ENCODE results near the gene PCOLCE2.

Gene PCOLCE2

DNA sequence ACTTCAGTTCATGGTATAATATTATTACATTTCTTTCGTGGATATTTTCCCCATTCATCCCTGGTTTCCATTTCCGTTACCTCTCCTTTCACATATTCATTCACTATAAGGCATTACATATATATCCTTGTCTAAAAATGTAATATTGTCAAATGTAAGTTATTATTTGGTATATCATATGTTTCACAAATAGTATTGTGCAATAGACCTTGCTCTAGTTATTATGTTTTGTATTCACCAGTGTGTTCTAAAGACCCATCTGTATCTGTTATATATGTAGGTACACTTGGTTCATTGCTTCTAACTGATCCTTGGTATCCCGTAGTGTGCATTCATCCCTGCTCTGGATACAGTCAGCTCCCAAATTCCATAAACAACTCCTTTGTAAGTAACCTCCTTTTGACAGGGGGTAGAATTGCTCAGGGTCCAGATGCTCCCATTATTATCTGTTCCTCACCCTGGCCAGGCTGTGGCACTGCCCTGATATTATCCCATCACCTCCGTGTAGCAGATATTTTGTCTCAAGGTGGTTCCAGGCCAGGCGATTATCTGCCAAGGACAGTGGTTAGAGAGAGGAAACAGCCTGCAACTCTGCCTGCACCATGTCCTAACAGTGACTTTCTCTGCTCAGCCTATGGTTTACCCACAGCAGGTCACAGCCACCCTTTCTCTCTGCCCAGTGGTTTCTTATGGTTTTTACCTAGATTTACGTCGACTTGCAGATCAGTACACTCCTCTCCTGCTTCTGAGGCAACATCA, 45.4 kb upstream of the PCOLCE2 start:
- no peak overlapping the region for H3K4ac ChIP-seq (ENCODE audit: low read depth in 1 of 2, low read length in 2 of 2)
- no peaks in the 10 kb centered on the region for H3K9me3 ChIP-seq (ENCODE audit: control insufficient read depth, low read length)
- no peak overlapping the region for H3K4me3 ChIP-seq (ENCODE audit: insufficient read depth in 1 of 2, low read depth in 1 of 2, low read length in 2 of 2)
- H2BK12ac ChIP-seq (ENCODE audit: low read length in 2 of 2), result no peak overlapping the region
- no peak overlapping the region for H3K14ac ChIP-seq (ENCODE audit: low read length in 2 of 2)
- H3K36me3 ChIP-seq (ENCODE audit: control insufficient read depth in 1 of 2, insufficient read depth in 2 of 2, low read depth in 1 of 2, low read length in 2 of 2), result no peaks in the 10 kb centered on the region
- no peaks in the 10 kb centered on the region for H3K79me1 ChIP-seq (replicated peaks; ENCODE audit: low read length, poor library complexity, severe bottlenecking)
- 89% methylated on average over 3 of the region's 7 CpGs for WGBS
- H2BK120ac ChIP-seq (ENCODE audit: low read depth, low read length), result no peak overlapping the region
- no peak overlapping the region for H3K23ac ChIP-seq (ENCODE audit: low read length in 2 of 2)
- no peak overlapping the region for H3K27ac ChIP-seq (ENCODE audit: low read length, poor library complexity, severe bottlenecking)
- no peak overlapping the region for H4K91ac ChIP-seq (ENCODE audit: low read length)
- H3K4me2 ChIP-seq (ENCODE audit: low read length, poor library complexity, severe bottlenecking), result no peak overlapping the region
- H2AK5ac ChIP-seq (ENCODE audit: low read length, severe bottlenecking), result no peak overlapping the region
- no peaks in the 10 kb centered on the region for H3K27me3 ChIP-seq (ENCODE audit: control insufficient read depth in 1 of 2, insufficient read depth in 1 of 2, low read length in 2 of 2)
- no peak overlapping the region for H2BK15ac ChIP-seq (ENCODE audit: low read depth, poor library complexity, severe bottlenecking)
- H3K4me1 ChIP-seq (ENCODE audit: control insufficient read depth, insufficient read depth, low read depth, low read length), result no peaks in the 10 kb centered on the region
- H4K8ac ChIP-seq (ENCODE audit: low read length), result no peak overlapping the region
- H3K9ac ChIP-seq (ENCODE audit: low read length), result no peak overlapping the region
- H3K18ac ChIP-seq (ENCODE audit: low read depth in 1 of 2, low read length in 2 of 2), result no peak overlapping the region
- H2BK5ac ChIP-seq (ENCODE audit: low read depth, low read length, poor library complexity, severe bottlenecking), result no peak overlapping the region
- no peak for DNase-seq
- H2AFZ ChIP-seq (ENCODE audit: low read depth, low read length), result no peak overlapping the region

DNA sequence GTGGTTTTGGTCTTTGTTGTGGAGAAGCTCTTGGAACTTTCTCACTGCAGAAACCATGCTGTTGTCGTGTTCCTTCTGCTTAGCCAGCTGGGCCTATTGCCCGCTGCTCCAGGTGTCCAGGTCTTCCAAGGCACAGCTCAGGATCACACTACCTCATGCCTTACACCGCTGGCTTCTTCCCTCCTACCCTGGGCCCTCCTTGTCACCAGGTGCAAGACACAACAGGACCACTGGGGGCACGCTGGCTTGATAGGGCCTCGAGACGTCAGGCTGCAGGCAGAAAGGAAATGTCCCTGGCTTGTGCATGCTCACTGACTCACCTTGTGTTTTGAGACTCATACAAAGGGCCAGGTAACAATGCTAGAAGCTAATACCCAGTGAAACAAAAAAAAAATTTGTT, 42.3 kb upstream of the PCOLCE2 start:
- Histone ChIP-seq H3K18ac (ENCODE audit: low read depth in 1 of 2, low read length in 2 of 2) (no peak overlapping the region), H3K27ac (ENCODE audit: low read length, poor library complexity, severe bottlenecking) (no peak overlapping the region), H3K4me1 (ENCODE audit: control insufficient read depth, insufficient read depth, low read depth, low read length) (no peaks in the 10 kb centered on the region), H2BK12ac (ENCODE audit: low read length in 2 of 2) (no peak overlapping the region), H3K27me3 (ENCODE audit: control insufficient read depth in 1 of 2, insufficient read depth in 1 of 2, low read length in 2 of 2) (no peaks in the 10 kb centered on the region), H2AFZ (ENCODE audit: low read depth, low read length) (peak overlapping the region; percentile 18), H3K36me3 (ENCODE audit: control insufficient read depth in 1 of 2, insufficient read depth in 2 of 2, low read depth in 1 of 2, low read length in 2 of 2) (no peaks in the 10 kb centered on the region), H3K9ac (ENCODE audit: low read length) (no peak overlapping the region), H3K9me3 (ENCODE audit: control insufficient read depth, low read length) (no peaks in the 10 kb centered on the region), H4K91ac (ENCODE audit: low read length) (no peak overlapping the region), H4K8ac (ENCODE audit: low read length) (no peak overlapping the region), H3K4me3 (ENCODE audit: insufficient read depth in 1 of 2, low read depth in 1 of 2, low read length in 2 of 2) (no peak overlapping the region), H3K14ac (ENCODE audit: low read length in 2 of 2) (no peak overlapping the region), H3K23ac (ENCODE audit: low read length in 2 of 2) (peak overlapping the region in 1 of 2 experiments; percentile 1), H2BK15ac (ENCODE audit: low read depth, poor library complexity, severe bottlenecking) (no peak overlapping the region), H2AK5ac (ENCODE audit: low read length, severe bottlenecking) (no peak overlapping the region), H2BK5ac (ENCODE audit: low read depth, low read length, poor library complexity, severe bottlenecking) (no peak overlapping the region), H2BK120ac (ENCODE audit: low read depth, low read length) (no peak overlapping the region), H3K79me1 (replicated peaks; ENCODE audit: low read length, poor library complexity, severe bottlenecking) (no peaks in the 10 kb centered on the region), H3K4me2 (ENCODE audit: low read length, poor library complexity, severe bottlenecking) (no peak overlapping the region), H3K4ac (ENCODE audit: low read depth in 1 of 2, low read length in 2 of 2) (no peak overlapping the region)
- WGBS, result 65% methylated on average over 6 of the region's 6 CpGs
- DNase-seq, result no peak

DNA sequence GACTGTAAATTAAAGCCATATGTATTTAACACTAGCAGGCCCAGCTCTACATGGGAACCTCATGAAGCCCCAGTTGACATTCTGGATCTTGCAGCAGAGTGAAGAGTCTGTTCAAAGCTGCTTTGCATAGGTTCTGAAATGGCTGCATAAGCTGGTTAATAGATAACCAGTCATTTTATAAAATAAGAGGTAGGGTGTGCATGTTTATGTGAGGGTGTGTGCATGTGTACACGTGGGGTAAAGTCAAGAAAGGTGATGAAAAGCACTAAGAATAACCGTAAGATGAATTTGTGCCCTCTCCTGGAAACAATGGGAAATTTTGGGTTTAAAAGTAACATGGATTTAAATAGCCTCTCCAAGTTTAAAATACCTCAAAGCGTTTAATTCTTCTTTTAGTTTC, 41.6 kb upstream of the PCOLCE2 start:
- no peak overlapping the region for H2BK15ac ChIP-seq (ENCODE audit: low read depth, poor library complexity, severe bottlenecking)
- 79% methylated on average over 2 of the region's 3 CpGs for WGBS
- H3K4ac ChIP-seq (ENCODE audit: low read depth in 1 of 2, low read length in 2 of 2), result no peak overlapping the region
- no peaks in the 10 kb centered on the region for H3K4me1 ChIP-seq (ENCODE audit: control insufficient read depth, insufficient read depth, low read depth, low read length)
- no peaks in the 10 kb centered on the region for H3K9me3 ChIP-seq (ENCODE audit: control insufficient read depth, low read length)
- H3K18ac ChIP-seq (ENCODE audit: low read depth in 1 of 2, low read length in 2 of 2), result no peak overlapping the region
- no peak overlapping the region for H2BK120ac ChIP-seq (ENCODE audit: low read depth, low read length)
- H2BK12ac ChIP-seq (ENCODE audit: low read length in 2 of 2), result no peak overlapping the region
- no peak overlapping the region for H2AFZ ChIP-seq (ENCODE audit: low read depth, low read length)
- H3K23ac ChIP-seq (ENCODE audit: low read length in 2 of 2), result no peak overlapping the region
- no peak for DNase-seq
- H3K79me1 ChIP-seq (replicated peaks; ENCODE audit: low read length, poor library complexity, severe bottlenecking), result no peaks in the 10 kb centered on the region
- no peak overlapping the region for H3K4me3 ChIP-seq (ENCODE audit: insufficient read depth in 1 of 2, low read depth in 1 of 2, low read length in 2 of 2)
- H4K91ac ChIP-seq (ENCODE audit: low read length), result no peak overlapping the region
- H2BK5ac ChIP-seq (ENCODE audit: low read depth, low read length, poor library complexity, severe bottlenecking), result no peak overlapping the region
- H3K14ac ChIP-seq (ENCODE audit: low read length in 2 of 2), result no peak overlapping the region
- H3K27me3 ChIP-seq (ENCODE audit: control insufficient read depth in 1 of 2, insufficient read depth in 1 of 2, low read length in 2 of 2), result no peaks in the 10 kb centered on the region
- H3K4me2 ChIP-seq (ENCODE audit: low read length, poor library complexity, severe bottlenecking), result no peak overlapping the region
- no peaks in the 10 kb centered on the region for H3K36me3 ChIP-seq (ENCODE audit: control insufficient read depth in 1 of 2, insufficient read depth in 2 of 2, low read depth in 1 of 2, low read length in 2 of 2)
- H3K27ac ChIP-seq (ENCODE audit: low read length, poor library complexity, severe bottlenecking), result no peak overlapping the region
- no peak overlapping the region for H4K8ac ChIP-seq (ENCODE audit: low read length)
- H2AK5ac ChIP-seq (ENCODE audit: low read length, severe bottlenecking), result no peak overlapping the region
- no peak overlapping the region for H3K9ac ChIP-seq (ENCODE audit: low read length)

DNA sequence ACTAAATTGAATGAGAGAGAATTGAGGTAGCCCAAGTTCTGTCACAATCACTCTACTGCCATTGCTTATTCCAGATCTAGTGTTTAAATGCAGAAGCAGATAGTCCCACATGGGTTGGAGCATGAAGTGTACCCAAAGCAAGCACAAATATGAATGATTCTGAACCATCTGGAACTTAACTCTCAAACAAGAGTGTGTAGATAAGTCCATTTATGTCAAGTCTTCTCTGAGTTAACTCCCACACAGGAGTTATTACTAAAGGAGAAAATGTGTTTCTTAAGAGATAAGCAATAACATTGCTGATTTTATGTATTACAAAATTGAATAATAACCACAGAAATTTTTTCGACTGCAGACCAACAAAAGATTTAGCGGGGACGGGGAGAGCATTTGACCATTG, 41.0 kb upstream of the PCOLCE2 start:
- no peak for DNase-seq
- no peak overlapping the region for H3K4me2 ChIP-seq (ENCODE audit: low read length, poor library complexity, severe bottlenecking)
- no peak overlapping the region for H2BK12ac ChIP-seq (ENCODE audit: low read length in 2 of 2)
- no peak overlapping the region for H2BK15ac ChIP-seq (ENCODE audit: low read depth, poor library complexity, severe bottlenecking)
- H3K36me3 ChIP-seq (ENCODE audit: control insufficient read depth in 1 of 2, insufficient read depth in 2 of 2, low read depth in 1 of 2, low read length in 2 of 2), result no peaks in the 10 kb centered on the region
- H2AFZ ChIP-seq (ENCODE audit: low read depth, low read length), result no peak overlapping the region
- no peak overlapping the region for H4K8ac ChIP-seq (ENCODE audit: low read length)
- H4K91ac ChIP-seq (ENCODE audit: low read length), result no peak overlapping the region
- H3K79me1 ChIP-seq (replicated peaks; ENCODE audit: low read length, poor library complexity, severe bottlenecking), result no peaks in the 10 kb centered on the region
- no peaks in the 10 kb centered on the region for H3K4me1 ChIP-seq (ENCODE audit: control insufficient read depth, insufficient read depth, low read depth, low read length)
- H3K14ac ChIP-seq (ENCODE audit: low read length in 2 of 2), result no peak overlapping the region
- no peaks in the 10 kb centered on the region for H3K27me3 ChIP-seq (ENCODE audit: control insufficient read depth in 1 of 2, insufficient read depth in 1 of 2, low read length in 2 of 2)
- no peak overlapping the region for H3K4ac ChIP-seq (ENCODE audit: low read depth in 1 of 2, low read length in 2 of 2)
- no peak overlapping the region for H3K23ac ChIP-seq (ENCODE audit: low read length in 2 of 2)
- no peak overlapping the region for H3K18ac ChIP-seq (ENCODE audit: low read depth in 1 of 2, low read length in 2 of 2)
- no peaks in the 10 kb centered on the region for H3K9me3 ChIP-seq (ENCODE audit: control insufficient read depth, low read length)
- H3K27ac ChIP-seq (ENCODE audit: low read length, poor library complexity, severe bottlenecking), result no peak overlapping the region
- H3K9ac ChIP-seq (ENCODE audit: low read length), result no peak overlapping the region
- H2BK120ac ChIP-seq (ENCODE audit: low read depth, low read length), result no peak overlapping the region
- no CpG with 5 or more reads among the region's 3 CpGs for WGBS
- no peak overlapping the region for H2AK5ac ChIP-seq (ENCODE audit: low read length, severe bottlenecking)
- no peak overlapping the region for H3K4me3 ChIP-seq (ENCODE audit: insufficient read depth in 1 of 2, low read depth in 1 of 2, low read length in 2 of 2)
- no peak overlapping the region for H2BK5ac ChIP-seq (ENCODE audit: low read depth, low read length, poor library complexity, severe bottlenecking)

Measured in mesenchymal stem cell (in vitro differentiated cells and primary cell).